GM19043 (cell line): ENCODE results near the gene COMMD1.
"Not testable (repeated sequence)": the region's sequence is repeated elsewhere in the genome, so short reads cannot be mapped to it uniquely, and the experiment has no call there.

Experiments
- ATAC-seq: cut with Tn5 transposase; IDR thresholded peaks from one replicate; pipeline ENCODE4 v1.9.1; 2021; ENCODE audit warnings: low read depth; ENCODE audit not compliant: unreplicated experiment

COMMD1 gene

GRCh38 chr2:62065243-62065642, 159.8 kb downstream of the COMMD1 start:
- ATAC-seq: no peak

- no peak for ATAC-seq
These were observed 165.7 kb downstream of the COMMD1 start for GRCh38 chr2:62071126-62071598.

DNA sequence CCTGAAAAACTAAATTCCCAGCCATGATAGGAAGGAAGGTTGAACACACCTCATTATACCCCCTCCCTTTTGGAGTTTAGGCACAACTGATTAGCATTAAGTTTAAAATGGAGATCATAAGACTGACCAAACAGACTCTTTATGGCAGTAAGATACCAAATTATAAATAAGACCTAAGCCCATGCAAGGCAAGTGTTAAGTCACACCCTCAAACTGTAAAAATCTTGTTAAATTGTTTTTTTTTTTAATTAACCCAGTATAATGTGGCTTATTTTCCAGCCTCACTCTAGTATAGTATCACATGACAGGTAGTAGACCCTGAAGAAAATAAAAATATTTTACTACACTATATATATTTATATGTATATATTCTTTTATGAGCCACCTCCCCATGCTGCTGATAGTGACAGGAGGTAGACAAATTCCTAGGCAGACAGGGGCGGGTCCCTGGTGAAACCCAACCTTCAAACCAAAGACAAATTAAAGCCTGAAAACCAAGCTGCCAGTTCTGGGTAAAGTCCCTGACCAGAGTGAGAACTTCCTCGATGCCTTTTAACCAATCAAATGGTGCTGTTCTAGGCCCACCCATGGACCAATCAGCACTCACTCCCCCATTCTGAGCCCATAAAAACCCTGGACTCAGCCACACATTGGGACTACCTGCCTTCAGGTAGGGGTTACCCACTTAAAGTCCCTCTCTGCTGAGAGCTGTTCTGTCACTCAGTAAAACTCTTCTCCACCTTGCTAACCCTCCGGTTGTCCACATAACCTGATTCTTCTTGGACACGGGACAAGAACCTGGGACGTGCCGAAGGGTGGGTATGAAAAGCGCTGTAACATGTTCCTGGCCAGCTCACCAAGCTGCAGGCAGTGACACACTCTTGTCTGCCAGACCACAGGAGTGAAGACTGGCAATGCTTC, 166.5 kb downstream of the COMMD1 start:
- no peak for ATAC-seq

DNA sequence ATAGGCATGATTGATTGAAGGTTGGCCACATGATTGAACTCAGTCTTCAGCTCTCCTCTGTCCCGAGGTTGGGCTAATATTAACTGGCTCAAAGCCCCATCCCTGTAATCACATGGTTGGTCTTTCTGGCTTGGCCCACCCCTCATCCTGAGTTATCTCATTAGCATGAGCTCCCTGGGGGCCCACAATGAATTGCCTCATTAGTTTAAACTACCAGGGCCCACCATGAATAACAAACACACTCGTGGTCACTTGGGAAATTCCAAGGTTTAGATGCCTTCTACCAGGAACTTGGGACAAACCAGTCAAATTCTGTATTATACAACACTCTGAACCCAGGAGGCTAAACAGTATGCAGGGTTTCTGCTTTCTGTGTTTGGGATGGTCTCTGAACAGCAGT, 168.8 kb downstream of the COMMD1 start:
- ATAC-seq: no peak

DNA sequence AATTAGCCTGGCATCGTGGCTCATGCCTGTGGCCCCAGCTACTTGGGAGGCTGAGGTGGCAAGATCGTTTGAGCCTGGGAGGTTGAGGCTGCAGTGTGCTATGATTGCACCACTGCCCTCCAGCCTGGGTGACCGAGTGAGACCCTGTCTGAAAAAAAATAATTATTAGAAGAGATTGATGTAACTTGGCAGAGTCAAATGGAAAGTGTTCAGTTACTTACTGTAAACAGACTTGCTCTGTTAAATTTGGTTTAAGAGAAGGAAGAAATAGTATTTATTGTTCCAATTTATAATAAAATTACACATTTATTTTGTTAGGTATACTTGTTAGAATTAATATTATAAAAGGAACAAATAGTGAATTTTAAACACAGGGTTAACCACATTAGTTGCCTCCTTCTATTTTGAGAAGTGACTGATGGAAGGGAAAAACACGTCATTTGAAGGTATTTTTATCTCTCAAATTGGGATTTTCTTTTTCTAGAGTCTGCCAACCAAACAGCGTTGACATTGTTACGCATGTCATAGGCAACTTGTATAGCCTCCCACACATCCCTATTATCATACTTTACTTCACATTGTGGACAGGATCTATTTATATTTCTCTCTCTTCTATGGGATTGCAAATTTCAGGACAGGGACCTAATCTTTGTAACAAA, 171.6 kb downstream of the COMMD1 start:
- ATAC-seq: no peak

DNA sequence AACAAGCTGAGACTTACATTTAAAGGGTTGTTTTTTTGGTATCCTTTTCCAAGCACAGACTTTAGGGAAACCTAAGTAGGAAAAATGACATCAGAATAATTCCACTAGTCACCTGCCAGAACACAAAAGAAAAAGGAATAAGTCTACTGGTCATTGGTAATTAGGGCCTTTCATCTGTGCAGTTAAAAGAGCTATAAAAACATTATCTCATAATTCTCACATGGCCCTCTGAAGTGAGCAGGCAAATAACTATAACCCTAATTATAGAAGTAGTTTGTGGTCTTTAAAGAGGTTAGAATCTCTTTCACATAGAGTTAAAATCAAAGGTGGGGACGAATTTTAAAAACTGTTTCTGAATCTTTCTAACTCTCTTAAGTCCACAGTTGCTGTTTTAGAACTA, 179.3 kb downstream of the COMMD1 start:
- no peak for ATAC-seq

- no peak for ATAC-seq
These were observed 184.2 kb downstream of the COMMD1 start for GRCh38 chr2:62089658-62090057.

DNA sequence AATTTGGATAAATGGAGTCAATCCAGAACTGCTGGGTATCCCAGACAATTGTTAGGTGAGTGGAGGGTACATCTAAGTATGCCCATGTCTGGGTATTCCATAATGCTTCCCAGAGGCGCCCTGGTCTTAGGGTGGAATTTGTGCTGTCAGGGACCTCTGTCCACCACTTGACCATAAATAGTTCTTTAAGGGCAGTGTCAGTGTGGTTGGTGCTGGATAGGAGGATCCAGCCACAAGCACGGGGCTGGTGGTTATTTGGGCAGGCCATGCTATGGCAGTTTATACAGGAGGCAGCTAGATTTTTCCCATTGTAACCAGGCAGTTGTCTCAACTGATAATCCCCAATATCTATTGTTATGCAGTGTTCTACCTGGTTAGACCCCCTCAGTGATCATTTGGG, 186.0 kb downstream of the COMMD1 start:
- no peak for ATAC-seq

DNA sequence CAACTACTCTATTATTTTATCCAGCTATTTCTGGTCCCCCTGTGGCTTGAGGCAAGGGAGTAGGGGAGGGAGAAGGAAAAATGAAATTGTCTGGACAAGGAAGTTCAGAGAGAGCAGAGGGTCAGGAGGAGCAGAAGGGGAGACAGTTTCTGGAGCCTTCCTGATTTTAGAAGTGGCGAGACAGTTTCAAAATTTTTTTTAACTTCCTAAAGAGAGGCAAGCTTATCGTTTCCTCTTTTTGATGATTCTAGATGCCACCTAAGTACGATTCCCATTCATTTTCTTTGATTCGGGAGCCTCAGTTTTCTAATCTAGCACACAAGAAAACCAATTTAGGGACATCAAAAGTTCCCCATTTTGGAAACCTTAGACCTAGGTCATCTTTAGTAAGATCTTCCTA, 193.6 kb downstream of the COMMD1 start:
- ATAC-seq: no peak

DNA sequence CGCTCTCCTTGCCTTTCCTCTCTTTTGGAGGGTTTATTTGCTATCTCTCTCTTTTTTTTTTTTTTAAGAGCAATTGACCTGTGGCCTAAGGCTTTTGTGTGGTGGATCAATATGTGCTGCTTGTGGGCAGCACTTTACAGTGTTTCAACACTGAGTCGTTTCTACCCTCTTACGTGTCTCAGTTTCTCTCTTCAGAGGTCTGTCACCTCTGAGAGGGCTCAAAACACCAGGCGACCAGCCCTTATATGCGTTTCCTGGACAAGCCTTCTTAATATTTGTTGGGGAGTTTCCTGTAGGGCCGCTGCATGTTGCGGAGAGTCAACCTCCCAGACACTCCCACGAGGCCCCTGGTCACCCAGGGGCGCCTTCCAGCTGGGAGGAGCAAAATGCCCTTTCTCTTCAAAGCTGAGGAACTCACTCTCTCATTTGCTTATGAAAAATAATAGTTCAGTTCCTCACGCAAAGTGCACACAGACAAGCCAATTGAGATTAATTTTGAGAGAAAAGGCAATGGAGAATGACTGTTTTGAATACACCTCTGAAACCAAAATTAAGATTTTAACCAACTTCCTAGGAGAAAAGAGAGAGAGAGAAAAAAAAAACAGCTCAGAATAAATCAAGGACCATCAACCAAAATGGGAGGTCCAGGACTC, 194.2 kb downstream of the COMMD1 start:
- ATAC-seq: peak; percentile 87

DNA sequence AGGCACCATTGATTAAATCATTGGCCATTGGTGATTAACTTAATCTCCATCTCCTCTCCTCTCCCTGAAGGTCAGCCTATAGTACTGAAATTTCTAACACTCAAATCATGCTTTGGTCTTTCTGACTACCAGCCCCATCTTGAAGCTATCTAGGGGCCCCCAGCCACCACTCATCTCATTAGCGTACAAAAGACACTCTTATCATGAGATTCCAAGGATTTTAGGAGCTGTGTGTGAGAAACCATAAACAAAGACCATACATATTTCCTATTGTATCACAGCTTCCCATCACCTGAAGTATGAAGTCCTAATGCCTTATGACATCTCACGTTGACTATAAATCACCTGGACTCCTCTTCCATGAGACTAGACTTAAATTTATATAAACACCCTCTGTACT, 196.4 kb downstream of the COMMD1 start:
- ATAC-seq: no peak

GRCh38 chr2:62102402-62102920, 197.0 kb downstream of the COMMD1 start:
- no peak for ATAC-seq

DNA sequence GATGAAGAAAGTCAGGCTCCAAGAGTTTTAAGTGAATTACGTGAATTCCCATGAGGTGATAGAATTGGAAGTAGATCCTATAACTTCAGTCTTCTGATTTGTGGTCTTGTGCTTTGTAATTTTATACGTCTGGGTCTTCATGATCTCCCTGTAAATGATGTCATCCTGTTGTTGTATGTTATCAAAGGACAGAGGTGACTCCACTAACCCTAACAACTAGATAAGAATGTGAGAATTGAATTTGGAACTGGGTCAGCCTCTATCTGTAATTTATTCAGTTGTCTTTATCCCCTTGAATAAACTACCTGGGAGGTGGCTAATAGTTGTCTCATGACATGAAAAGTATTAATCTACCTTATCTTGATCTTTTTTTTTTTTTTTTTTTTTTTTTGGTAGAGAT, 204.1 kb downstream of the COMMD1 start:
- no peak for ATAC-seq

DNA sequence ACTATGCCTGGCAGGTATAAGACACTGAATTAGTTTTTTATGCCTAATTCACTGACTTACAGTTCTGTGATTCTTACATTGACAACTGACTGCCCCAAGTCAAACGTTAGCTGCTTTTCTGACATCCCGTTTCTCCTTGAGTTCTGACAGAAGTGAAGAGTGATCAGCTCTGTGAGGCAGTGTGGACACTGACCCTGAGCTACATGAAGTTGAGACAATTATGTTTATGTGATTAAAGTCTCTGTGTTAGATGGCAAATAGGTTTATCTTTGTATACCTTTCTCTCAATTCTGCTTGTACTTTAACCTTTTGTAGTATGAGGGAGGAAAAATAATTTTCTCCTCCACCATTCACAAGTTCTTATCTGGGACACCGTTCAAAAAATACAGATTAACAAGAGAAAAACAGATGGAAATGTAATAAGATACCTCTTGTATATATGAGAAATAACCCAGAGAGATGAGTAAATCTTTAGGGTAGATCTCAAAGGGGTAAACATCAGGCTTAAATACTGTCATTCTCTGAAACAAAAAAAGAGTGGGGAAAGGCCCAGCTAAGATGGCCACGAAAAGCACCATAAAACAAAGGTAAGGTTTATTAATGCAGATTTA, 205.0 kb downstream of the COMMD1 start:
- ATAC-seq: no peak

- ATAC-seq: no peak
These were observed 206.7 kb downstream of the COMMD1 start for GRCh38 chr2:62112179-62112578.

DNA sequence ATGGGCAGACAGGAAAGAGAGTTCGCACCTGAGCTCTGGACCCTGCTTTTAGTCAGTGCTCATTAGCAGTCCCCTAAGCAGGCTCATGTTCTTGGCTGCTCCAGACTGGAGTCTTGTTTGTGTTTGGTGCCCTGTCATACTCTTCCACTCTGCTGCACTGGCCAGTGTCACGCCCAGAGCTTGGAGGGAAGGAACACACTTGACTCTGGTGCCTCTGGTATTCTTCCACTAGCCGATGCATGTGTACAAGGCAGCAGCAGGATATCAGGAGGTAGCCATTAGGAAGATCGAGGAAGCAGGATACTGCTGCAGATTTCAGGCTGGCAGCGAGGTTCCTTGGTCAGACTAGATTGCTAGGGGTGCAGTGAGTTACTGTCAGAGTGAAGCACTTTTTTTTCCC, 209.1 kb downstream of the COMMD1 start:
- ATAC-seq: no peak

GRCh38 chr2:62116983-62117382, 211.5 kb downstream of the COMMD1 start:
- ATAC-seq: no peak

- ATAC-seq: no peak
These were observed 212.7 kb downstream of the COMMD1 start for GRCh38 chr2:62118160-62118559.

GRCh38 chr2:62119311-62119974, 214.0 kb downstream of the COMMD1 start:
- no peak for ATAC-seq

DNA sequence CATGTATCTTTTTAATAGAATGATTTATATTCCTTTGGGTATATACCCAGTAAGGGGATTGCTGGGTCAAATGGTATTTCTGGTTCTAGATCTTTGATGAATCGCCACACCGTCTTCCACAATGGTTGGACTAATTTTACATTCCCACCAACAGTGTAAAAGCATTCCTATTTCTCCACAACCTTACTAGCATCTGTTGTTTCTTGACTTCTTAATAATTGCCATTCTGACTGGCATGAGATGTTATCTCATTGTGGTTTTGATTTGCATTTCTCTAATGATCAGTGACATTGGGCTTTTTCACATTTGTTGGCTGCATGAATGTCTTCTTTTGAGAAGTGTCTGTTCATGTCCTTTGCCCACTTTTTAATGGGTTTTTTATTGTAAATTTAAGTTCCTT, 220.8 kb downstream of the COMMD1 start:
- ATAC-seq: not testable (repeated sequence)
